Pancreas (tissue), 10 donors: ENCODE results near the gene SLC7A9. TPM values are rescaled to one million over a fixed set of nuclear protein-coding genes. Genes with fewer than 3 reads are reported as not detected.
"Not testable (repeated sequence)": the region's sequence is repeated elsewhere in the genome, so short reads cannot be mapped to it uniquely, and the experiment has no call there.

ENCODE experiments used
- ATAC-seq, 4 donors: fragments of 200-7000 bp; cut with Tn5 transposase; one replicate each; pipeline versions ENCODE4 v1.8.0 to v1.9.1; 2020; ENCODE audit warnings: mild to moderate bottlenecking in 4 of 4, moderate library complexity in 4 of 4
- DNase-seq, 6 donors: peaks; one replicate each; pipeline ENCODE4 v3.0.0-alpha.2; 2020
- FAIRE-seq: peaks from 2 replicates; lab custom pipeline; 2012; peaks lifted over from hg19 to GRCh38; lab: Jason Lieb, UNC
- H3K27ac ChIP-seq, 4 donors: fragments of 200-600 bp; sonication (generic); 1 replicate in 3 of 4; 2 replicates in 1 of 4; pipeline versions ENCODE4 v1.5.0 to v1.8.0; 2020
- H3K27me3 ChIP-seq, 4 donors: fragments of 200-600 bp; one replicate each; pipeline ENCODE4 v1.8.0; 2021
- H3K36me3 ChIP-seq, 3 donors: fragments of 200-600 bp; sonication (generic) in 1 of 3; one replicate each; pipeline versions ENCODE4 v1.5.0 to v1.8.0; 2020 to 2021
- H3K4me1 ChIP-seq, 3 donors: fragments of 200-600 bp; one replicate each; pipeline ENCODE4 v1.8.0; 2021
- H3K4me3 ChIP-seq, 4 donors: fragments of 200-600 bp; sonication (generic) in 2 of 4; one replicate each; pipeline versions ENCODE4 v1.5.0 to v1.8.0; 2020 to 2021
- H3K9me3 ChIP-seq, 4 donors: fragments of 200-600 bp; one replicate each; pipeline ENCODE4 v1.8.0; 2021
- WGBS, 2 donors: extraction: QIAGEN DNeasy Blood & Tissue Kit; methylation state at CpG; one replicate each; pipeline ENCODE4 v1.1.7; 2013; 5-methylcytosine and 5-hydroxymethylcytosine counted together
- intact Hi-C, 3 donors: fragments of 100-400 bp; cut with DNase I; formaldehyde crosslinking; loops; one replicate each; pipeline versions ENCODE4 v1.11.1 to v1.14.2; 2022
- polyA plus RNA-seq, 2 donors: library from polyadenylated mRNA; stranded (reverse); fragments of 200-250 nt; gene quantifications; one replicate each; pipeline ENCODE4 v1.2.3, GENCODE V29; 2013
- total RNA-seq, 6 donors: library from RNA; stranded (reverse); fragmentation: NEBNext Ultra II Directional in 4 of 6; extraction: Animal tissue kit (Norgen Biotek cat#: 25700) in 4 of 6; gene quantifications; one replicate each; pipeline versions ENCODE4 v1.2.1 to v1.2.4, GENCODE V29; 2021 to 2023
- TF ChIP-seq, protein P1 (sequence below), 4 donors: fragments of 200-600 bp; sonication (generic) in 3 of 4; IDR thresholded peaks; one replicate each; pipeline versions ENCODE4 v1.5.0 to v1.8.0; 2021; ENCODE audit warnings: antibody characterized with exemption in 4 of 4
- donor health status: healthy with polysubstance abuse.
- donor health status: DM: no; HTN: no; CAD: no; lungs with moderate emphysema.
- donor health status: DM: no; HTN: no; CAD: no.
- donor health status: control.
- donor health status: control.
- donor health status: Bipolar disorder and iron deficiency.
- donor health status: DM: yes; HTN: yes; CAD: no.
- donor health status: DM: no; HTN: no; CAD: no.
- donor health status: DM: no; HTN: no; CAD: no.
- donor health status: DM: yes; HTN: yes; CAD: no.

SLC7A9 gene
- total and polyA plus RNA-seq, 8 donors: 0.08 to 1.1 (median 0.28) TPM; not detected in 3

DNA sequence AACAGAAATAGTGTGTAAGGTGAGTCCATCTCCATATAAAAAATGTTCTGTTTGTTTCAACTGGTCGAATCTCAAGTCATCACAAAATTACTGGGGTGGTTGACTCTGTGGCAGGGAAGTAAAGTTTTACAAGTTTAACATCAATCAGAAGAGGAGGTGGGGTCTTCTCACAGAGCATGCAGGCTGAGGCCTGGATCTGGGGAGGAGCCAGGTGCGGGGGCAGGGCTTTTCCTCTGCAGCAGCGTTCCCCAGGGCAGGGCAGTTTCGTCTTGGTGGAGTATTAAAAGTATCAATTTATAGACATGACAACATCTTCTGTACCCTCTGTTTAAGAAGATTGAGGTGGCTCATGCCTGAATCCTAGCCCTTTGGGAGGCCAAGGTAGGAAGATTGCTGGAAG is 68.8 kb downstream of the SLC7A9 start:
- no peak for ATAC-seq
- H3K4me3 ChIP-seq: no peak overlapping the region
- H3K4me1 ChIP-seq: no peaks in the 10 kb centered on the region
- no peak for DNase-seq
- H3K27me3 ChIP-seq: no peaks in the 10 kb centered on the region
- FAIRE-seq: no peak
- 60 to 67% methylated on average over 4 of the region's 4 CpGs for whole genome bisulfite sequencing, 2 donors
- TF ChIP-seq, protein P1, sequence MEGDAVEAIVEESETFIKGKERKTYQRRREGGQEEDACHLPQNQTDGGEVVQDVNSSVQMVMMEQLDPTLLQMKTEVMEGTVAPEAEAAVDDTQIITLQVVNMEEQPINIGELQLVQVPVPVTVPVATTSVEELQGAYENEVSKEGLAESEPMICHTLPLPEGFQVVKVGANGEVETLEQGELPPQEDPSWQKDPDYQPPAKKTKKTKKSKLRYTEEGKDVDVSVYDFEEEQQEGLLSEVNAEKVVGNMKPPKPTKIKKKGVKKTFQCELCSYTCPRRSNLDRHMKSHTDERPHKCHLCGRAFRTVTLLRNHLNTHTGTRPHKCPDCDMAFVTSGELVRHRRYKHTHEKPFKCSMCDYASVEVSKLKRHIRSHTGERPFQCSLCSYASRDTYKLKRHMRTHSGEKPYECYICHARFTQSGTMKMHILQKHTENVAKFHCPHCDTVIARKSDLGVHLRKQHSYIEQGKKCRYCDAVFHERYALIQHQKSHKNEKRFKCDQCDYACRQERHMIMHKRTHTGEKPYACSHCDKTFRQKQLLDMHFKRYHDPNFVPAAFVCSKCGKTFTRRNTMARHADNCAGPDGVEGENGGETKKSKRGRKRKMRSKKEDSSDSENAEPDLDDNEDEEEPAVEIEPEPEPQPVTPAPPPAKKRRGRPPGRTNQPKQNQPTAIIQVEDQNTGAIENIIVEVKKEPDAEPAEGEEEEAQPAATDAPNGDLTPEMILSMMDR (IDR thresholded peaks at IDR 0.05): no peak
- no peak overlapping the region for H3K27ac ChIP-seq
- H3K36me3 ChIP-seq: no peaks in the 10 kb centered on the region
- intact Hi-C loops: no loop called here
- H3K9me3 ChIP-seq: no peaks in the 10 kb centered on the region

DNA sequence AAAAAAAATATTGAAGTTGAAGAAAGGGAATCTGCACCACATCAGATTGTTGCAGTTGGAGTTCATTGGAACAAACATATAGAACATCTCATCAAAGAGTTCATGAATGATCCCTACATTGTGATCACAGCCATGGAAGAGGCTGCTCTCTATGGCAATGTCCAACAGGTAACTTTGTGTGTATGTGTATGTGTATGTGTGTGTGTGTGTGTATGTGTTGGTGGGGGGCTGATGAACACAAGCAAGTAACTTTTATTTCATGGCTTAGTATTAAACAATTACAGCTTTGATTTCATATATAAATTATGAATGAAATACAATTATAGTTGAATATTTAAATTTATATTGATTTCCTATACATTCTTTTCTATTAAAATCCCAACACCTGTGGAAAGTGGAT is 69.4 kb downstream of the SLC7A9 start:
- Histone ChIP-seq H3K9me3 (no peaks in the 10 kb centered on the region), H3K36me3 (no peaks in the 10 kb centered on the region), H3K4me3 (no peak overlapping the region), H3K27me3 (no peaks in the 10 kb centered on the region), H3K4me1 (no peaks in the 10 kb centered on the region), H3K27ac (no peak overlapping the region)
- intact Hi-C loops: no loop called here
- TF ChIP-seq, protein P1 (IDR thresholded peaks at IDR 0.05): no peak
- no peak for DNase-seq
- ATAC-seq: no peak
- no peak for FAIRE-seq

- 83 to 91% methylated on average over 4 of the region's 4 CpGs for WGBS, 2 donors
Measured at GRCh38 chr19:32798201-32798600, 71.4 kb downstream of the SLC7A9 start.

DNA sequence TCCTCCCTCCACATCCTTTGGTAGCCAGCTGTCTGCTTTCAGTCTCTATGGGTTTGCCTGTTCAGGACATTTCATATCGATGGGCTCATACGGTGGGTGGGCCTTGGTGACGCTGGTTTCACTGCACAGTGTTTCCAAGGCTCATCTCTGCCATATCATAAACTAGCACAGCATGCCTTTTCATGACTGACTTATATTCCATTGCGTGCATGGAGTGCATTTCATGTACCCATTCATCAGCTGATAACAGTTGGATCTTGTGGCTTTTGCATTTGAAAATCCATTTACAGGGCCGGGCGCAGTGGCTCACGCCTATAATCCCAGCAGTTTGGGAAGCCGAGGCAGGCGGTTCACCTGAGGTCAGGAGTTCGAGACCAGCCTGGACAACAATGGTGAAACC is 80.1 kb downstream of the SLC7A9 start:
- no peak overlapping the region for H3K4me3 ChIP-seq
- no peak overlapping the region for H3K27ac ChIP-seq
- ATAC-seq: no peak
- intact Hi-C loops: no loop called here
- TF ChIP-seq, protein P1 (IDR thresholded peaks at IDR 0.05): no peak
- no peak for FAIRE-seq
- H3K9me3 ChIP-seq: no peaks in the 10 kb centered on the region
- 87 to 92% methylated on average over 10 of the region's 10 CpGs for WGBS, 2 donors
- DNase-seq: no peak
- H3K27me3 ChIP-seq: no peaks in the 10 kb centered on the region
- no peaks in the 10 kb centered on the region for H3K4me1 ChIP-seq
- H3K36me3 ChIP-seq: no peaks in the 10 kb centered on the region

More at GRCh38 chr19:32798201-32798600, 71.4 kb downstream of the SLC7A9 start:
- no peak for DNase-seq
- Histone ChIP-seq H3K4me3 (no peak overlapping the region), H3K4me1 (no peaks in the 10 kb centered on the region), H3K27me3 (no peaks in the 10 kb centered on the region), H3K27ac (no peak overlapping the region), H3K9me3 (no peaks in the 10 kb centered on the region), H3K36me3 (no peaks in the 10 kb centered on the region)
- intact Hi-C loops: no loop called here
- TF ChIP-seq, protein P1 (IDR thresholded peaks at IDR 0.05): no peak
- ATAC-seq: no peak
- FAIRE-seq: no peak

DNA sequence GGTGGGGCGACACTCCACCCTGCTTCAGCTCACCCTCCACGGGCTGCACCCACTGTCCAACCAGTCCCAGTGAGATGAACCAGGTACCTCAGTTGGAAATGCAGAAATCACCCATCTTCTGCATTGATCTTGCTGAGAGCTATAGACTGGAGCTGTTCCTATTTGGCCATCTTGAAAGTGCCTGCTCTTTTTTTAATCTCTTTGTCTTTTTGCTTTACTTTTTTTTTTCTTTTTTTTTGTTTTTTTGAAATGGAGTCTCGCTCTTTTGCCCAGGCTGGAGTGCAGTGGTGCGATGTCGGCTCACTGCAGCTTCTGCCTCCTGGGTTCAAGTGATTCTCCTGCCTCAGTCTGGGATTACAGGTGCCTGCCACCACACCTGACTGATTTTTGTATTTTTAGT is 81.7 kb downstream of the SLC7A9 start:
- ATAC-seq: not testable (repeated sequence)

GRCh38 chr19:32787161-32787813 is 82.3 kb downstream of the SLC7A9 start:
- H3K4me1 ChIP-seq, H3K9me3 ChIP-seq, H3K27ac ChIP-seq, DNase-seq, FAIRE-seq, intact Hi-C loops, H3K27me3 ChIP-seq, H3K4me3 ChIP-seq, ATAC-seq, H3K36me3 ChIP-seq: not testable (repeated sequence)
- 57 to 60% methylated on average over 12 of the region's 12 CpGs for WGBS, 2 donors

More for the DNA sequence above, 81.7 kb downstream of the SLC7A9 start:
- H3K27me3 ChIP-seq, H3K27ac ChIP-seq, DNase-seq, H3K36me3 ChIP-seq, H3K4me3 ChIP-seq, FAIRE-seq, H3K9me3 ChIP-seq, H3K4me1 ChIP-seq, intact Hi-C loops: not testable (repeated sequence)
- 87 to 93% methylated on average over 5 of the region's 5 CpGs for WGBS, 2 donors

GRCh38 chr19:32782089-32782488 is 87.5 kb downstream of the SLC7A9 start:
- H3K4me3 ChIP-seq, H3K27me3 ChIP-seq, H3K27ac ChIP-seq, intact Hi-C loops, ATAC-seq, H3K4me1 ChIP-seq, DNase-seq, FAIRE-seq, H3K36me3 ChIP-seq, H3K9me3 ChIP-seq: not testable (repeated sequence)
- WGBS, 2 donors: 71 to 84% methylated on average over 1 of the region's 1 CpG
